Vagina (tissue), 2 donors: ENCODE results near the gene TMEM222.

Experiments used
- POLR2A ChIP-seq, 2 donors: fragments of 450-650 bp; IDR thresholded peaks; one replicate each; pipeline ENCODE4 v1.6.1; 2017; ENCODE audit warnings: antibody characterized with exemption in 2 of 2, mild to moderate bottlenecking in 2 of 2, moderate library complexity in 2 of 2
- POLR2AphosphoS5 ChIP-seq, 2 donors: sonication (generic); formaldehyde crosslinking; IDR thresholded peaks; one replicate each; pipeline ENCODE4 v1.9.0; 2017; ENCODE audit warnings: antibody characterized with exemption in 2 of 2, mild to moderate bottlenecking in 2 of 2, low read depth in 1 of 2; ENCODE audit not compliant: insufficient read depth in 1 of 2
- TF ChIP-seq, protein P1 (sequence below), 3 experiments: fragments of 450-650 bp in 2 of 3; fragments of 200-600 bp in 1 of 3; sonication (generic) in 1 of 3; IDR thresholded peaks; one replicate each; pipeline ENCODE4 v1.5.1; 2017 to 2019; ENCODE audit warnings: antibody characterized with exemption in 3 of 3, mild to moderate bottlenecking in 2 of 3, moderate library complexity in 2 of 3

DNA sequence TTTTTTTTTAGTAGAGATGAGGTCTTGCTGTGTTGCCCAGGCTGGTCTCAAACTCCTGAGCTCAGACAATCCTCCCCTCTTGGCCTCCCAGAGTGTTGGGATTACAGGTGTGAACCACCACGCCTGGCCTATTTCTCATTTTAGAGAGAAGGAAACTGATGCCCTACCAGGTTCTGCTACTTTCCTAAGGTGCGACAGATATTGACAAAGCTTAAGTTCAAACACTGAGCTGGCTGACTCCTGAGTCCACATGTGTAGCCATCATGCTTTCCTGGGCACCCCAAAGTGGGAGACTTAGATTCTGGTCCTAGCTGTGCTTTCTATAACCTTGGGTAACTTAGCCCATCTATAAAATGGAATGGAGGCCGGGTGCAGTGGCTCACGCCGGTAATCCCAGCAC is 5.1 kb upstream of the TMEM222 start:
- TF ChIP-seq, protein P1, sequence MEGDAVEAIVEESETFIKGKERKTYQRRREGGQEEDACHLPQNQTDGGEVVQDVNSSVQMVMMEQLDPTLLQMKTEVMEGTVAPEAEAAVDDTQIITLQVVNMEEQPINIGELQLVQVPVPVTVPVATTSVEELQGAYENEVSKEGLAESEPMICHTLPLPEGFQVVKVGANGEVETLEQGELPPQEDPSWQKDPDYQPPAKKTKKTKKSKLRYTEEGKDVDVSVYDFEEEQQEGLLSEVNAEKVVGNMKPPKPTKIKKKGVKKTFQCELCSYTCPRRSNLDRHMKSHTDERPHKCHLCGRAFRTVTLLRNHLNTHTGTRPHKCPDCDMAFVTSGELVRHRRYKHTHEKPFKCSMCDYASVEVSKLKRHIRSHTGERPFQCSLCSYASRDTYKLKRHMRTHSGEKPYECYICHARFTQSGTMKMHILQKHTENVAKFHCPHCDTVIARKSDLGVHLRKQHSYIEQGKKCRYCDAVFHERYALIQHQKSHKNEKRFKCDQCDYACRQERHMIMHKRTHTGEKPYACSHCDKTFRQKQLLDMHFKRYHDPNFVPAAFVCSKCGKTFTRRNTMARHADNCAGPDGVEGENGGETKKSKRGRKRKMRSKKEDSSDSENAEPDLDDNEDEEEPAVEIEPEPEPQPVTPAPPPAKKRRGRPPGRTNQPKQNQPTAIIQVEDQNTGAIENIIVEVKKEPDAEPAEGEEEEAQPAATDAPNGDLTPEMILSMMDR (IDR thresholded peaks at IDR 0.05) = no peak
- TF ChIP-seq POLR2AphosphoS5 (IDR thresholded peaks at IDR 0.05; ENCODE audit: insufficient read depth in 1 of 2, low read depth in 1 of 2) (no peak), POLR2A (IDR thresholded peaks at IDR 0.05) (no peak)
